Pulmonary artery endothelial cell (primary cell): ENCODE results near the gene APLP1. TPM values are rescaled to one million over a fixed set of nuclear protein-coding genes. Genes with fewer than 3 reads are reported as not detected.
"Not testable (repeated sequence)": the region's sequence is repeated elsewhere in the genome, so short reads cannot be mapped to it uniquely, and the experiment has no call there.

Experiments used
- DNase-seq: peaks from one replicate; pipeline ENCODE4 v3.0.0-alpha.2; 2011; ENCODE audit warnings: low read depth, low spot score
- total RNA-seq: library from RNA; depleted of rRNA; stranded (reverse); fragments of >200 nt; gene quantifications from 2 replicates; pipeline ENCODE4 v1.2.3, GENCODE V29; 2014

The APLP1 gene
- total RNA-seq, 1 donor from 2014 or later: 2.4 TPM

DNA sequence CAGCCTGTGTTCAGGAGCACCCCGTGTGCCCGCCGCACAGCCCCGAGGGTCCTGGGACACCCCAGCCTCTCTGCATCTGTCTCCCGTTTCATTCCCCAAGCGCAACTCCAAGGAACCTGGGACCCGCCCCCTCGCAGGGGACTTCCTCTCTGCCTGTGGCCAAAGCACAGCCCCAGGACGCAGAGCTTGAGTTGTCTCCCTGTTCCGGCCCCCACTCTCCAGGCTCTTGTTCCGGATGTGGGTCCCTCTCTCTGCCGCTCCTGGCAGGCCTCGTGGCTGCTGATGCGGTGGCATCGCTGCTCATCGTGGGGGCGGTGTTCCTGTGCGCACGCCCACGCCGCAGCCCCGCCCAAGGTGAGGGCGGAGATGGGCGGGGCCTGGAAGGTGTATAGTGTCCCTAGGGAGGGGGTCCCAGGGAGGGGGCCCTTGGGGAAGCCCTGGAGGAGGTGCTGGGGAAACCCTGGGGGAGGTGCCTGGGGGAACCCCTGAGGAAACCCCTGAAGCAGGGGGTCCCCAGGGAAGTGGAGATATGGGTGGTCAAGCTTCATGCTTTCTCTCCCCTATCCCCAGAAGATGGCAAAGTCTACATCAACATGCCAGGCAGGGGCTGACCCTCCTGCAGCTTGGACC lies 35.3 kb downstream of the APLP1 start:
- no peak for DNase-seq

DNA sequence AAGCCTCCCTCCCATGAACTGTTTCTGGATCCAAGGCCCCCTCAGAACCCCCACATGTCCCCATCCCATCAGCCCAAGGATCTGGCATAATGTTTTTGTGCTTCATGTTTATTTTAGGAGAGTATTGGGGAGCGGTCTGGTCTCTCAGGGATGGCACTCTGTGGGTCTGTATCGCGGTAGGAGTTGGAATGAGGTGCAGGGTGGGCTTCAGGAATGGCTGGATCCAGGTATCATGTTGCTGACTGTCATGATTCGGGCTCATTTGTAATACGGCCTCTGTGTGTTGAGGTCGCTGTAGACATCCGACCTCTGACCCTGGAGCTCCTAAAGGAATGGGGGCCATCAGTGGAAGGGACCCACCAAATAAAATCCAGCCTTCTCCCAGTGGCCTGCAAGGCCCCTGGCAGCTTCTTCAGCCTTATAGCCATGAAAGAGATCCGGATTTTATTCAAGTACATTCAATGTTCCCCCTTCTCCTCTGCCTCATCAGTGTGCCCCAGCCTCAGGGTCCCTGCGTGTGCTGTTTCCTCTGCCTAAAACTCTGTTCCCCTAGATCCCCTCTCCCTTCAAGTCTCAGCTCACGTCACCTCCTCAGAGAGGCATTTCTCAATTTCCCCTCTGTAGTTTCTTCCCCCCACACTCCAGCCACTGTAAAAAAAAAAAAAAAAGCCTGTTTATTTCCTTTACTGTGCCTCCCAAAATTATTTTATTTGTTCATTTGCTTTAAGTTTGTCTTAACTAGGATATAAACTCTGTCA lies 36.1 kb downstream of the APLP1 start:
- no peak for DNase-seq

DNA sequence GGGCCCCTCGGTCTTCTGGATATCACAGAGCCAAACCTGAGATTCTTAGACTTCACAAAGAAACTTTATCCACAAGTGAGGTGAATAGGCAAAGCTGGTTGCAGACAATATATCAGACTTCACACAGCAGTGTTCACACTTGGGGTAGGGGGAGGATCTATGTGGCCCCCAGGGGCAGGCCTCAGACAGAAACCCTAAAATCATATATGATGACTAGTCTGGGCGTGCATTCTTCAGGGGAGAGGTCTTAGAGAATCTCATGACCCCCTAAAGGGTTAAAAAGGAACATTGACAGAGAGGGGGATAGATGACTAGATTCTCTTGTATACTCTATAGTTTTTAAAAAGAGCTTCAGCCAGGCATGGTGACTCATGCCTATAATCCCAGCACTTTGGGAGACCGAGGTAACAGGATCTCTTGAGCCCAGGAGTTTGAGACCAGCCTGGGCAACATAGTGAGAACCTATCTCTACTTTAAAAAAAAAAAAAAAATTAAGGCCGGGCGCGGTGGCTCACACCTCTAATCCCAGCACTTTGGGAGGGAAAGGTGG lies 36.9 kb downstream of the APLP1 start:
- DNase-seq: no peak

DNA sequence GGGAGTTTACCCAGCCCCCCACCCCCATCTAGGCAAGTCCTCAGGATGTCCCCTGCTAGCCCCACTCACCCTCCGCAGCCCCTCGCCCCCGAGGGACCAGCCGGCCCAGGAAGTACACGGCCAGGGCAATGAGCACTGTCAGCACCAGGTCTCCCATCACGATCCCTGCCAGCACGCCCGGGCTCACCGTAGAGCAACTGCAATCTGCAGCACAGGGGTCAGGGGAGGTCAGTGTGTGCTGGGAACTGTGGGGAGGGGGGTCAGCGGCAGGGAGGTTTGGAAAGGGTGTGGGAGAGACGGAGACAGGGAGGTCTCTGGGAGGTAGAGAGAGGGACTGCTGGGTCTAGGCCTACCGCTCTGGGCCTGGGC lies 39.0 kb downstream of the APLP1 start:
- DNase-seq: no peak

DNA sequence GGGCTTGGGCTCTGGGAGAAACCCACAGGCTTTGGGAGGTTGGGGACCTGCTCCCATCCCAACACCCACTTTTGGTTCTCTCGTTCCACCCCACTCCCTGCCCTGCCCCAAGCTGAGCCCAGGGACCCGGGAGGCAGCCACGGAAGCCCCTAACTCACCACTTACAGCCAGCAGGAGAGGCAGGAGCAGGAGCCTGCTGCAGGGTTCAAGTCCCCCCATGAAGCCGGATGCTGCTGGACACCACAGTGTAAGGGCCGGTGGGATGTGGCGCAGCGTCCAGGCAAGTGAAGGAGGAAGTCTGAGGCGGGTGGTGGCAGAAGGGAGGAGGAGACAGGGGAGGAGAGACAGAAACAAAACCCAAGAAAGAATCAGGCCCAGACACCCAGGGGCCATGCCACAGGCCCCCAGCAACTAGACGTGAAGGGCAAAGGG lies 39.7 kb downstream of the APLP1 start, which contains the start of gene TYROBP:
TSS of gene TYROBP (minus strand) at position 286 of the 432 bp plus-strand sequence. CDS start at position 219, 67 bp downstream.
- no peak for DNase-seq

DNA sequence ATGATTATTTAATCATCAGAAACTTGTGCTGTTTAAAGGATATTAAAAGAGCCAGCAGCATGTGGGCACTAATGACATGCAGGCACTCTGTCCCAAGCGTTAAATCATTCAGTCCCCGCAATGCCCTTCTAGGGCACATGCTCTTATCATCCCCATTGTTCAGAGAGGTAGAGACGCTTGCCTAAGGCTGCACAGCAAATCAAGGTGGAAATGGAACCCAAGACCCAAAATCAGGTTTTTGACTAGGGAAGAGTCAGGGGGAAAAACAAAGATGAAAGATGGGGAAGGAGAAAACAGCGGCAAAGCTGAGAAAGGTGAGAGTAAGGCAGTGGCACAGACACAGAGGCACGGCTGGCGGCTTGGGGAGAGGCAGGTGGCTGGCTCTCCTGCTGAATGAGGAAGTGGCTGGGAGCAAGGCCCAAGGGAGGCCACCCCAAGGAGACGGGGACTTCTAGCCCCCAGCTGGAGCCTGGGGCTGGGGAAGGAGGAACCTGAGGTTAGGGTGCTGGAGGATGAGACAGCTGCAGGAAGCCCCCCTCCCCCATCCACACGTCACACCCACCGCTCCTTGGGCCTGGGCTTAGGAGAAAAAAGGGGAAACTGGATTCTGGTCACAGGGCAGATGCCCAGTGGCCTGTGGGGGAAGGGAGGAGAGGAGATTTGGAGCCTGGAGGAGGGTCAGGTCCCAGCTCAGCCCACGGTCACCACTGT lies 40.8 kb downstream of the APLP1 start:
- no peak for DNase-seq

DNA sequence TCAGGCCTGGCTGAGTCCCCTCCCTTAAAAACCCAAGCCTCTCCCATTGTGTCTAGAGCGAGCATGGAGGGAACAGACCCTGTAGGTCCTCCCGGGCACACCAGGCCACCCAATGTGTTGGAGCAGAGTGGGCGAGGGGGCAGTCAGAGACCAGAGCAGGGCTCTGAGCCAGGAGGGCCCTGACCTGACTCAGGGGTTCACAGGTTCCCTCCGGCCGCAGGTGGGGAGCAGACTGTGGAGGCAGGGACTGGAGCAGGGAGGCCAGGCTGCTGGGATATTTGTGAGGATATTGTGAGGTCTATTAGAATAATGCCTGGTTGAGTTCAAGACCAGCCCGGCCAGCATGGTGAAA lies 41.3 kb downstream of the APLP1 start:
- no peak for DNase-seq

DNA sequence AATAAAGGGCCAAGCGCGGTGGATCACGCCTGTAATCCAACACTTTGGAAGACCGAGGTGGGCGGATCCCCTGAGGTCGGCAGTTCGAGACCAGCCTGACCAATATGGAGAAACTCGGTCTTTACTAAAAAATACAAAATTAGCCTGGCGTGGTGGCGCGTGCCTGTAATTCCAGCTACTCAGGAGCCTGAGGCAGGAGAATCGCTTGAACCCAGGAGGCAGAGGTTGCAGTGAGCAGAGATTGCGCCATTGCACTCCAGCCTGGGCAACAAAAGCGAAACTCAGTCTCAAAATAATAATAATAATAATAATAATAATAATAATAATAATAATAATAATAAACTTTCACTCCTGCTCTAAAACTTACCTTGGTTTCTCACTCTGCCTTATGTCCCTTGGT lies 42.0 kb downstream of the APLP1 start:
- DNase-seq: not testable (repeated sequence)

DNA sequence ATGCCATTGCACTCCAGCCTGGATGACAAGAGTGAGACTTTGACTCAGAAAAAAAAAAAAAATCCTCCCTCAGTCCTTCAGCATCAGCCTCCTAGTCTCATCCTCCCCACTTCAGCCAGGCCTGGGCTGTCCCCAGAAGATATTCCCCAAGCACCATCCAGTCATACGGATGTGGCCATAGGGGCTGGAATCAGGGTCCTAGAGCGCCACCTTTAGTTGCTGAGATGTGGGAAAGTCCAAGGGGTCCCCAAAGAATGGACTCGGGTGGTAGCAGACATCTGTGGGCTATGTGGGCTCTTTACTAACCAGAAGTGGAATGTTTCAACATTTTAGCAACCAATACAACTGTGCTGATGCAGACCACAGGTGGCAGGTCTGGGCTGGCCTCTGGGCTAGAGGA lies 42.8 kb downstream of the APLP1 start:
- no peak for DNase-seq

DNA sequence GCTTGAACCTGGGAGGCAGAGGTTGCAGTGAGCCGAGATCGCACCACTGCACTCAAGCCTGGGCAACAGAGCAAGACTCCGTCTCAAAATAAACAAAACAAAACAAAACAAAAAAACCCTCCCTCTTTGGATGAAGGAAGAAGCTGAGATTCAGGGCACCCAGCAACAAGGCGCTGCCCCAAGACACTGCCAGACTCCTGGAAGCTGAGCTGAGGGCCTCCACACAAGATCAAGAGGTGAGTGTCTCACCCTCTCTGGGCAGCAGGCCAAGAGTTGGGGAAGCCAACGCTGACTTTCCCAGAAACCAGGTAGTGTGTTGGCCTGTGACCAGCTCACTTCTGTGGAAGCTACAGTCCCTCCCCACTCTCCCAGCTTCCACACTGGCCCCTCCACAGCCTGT lies 43.4 kb downstream of the APLP1 start:
- DNase-seq: no peak

DNA sequence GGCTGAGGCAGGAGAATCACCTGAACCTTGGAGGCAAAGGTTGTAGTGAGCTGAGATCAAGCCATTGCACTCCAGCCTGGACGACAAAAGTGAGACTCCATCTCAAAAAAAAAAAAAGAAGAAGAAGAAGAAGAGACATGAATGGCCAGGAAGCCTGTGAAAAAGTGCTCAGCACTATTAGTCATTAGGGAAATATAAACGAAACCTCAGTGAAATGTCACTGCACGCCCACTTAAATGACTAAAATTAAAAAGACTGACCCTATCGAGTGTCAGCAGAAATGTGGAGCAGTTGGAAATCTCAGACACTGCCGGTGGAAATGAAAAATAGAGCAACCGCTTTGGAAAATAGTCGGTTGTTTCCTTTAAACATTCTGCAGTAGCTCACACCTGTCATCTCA lies 45.2 kb downstream of the APLP1 start:
- DNase-seq: no peak

DNA sequence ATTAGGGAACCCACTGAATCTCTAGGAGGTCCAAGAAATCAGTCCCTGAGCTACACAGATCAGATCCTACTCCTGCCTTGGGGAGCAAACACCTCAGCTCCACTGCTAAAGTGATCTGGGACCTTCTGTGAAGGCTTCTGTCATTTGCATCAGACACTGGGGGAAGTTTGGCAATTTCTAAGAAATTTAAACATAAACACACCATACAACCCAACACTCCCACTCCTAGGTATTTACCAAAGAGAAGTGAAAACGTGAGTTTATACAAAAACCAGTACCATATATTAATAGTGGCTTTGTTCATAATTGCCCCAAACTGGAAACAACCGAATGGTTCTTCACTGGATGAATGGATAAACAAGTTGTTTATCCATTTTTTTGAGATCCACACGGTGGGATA lies 47.1 kb downstream of the APLP1 start:
- no peak for DNase-seq

DNA sequence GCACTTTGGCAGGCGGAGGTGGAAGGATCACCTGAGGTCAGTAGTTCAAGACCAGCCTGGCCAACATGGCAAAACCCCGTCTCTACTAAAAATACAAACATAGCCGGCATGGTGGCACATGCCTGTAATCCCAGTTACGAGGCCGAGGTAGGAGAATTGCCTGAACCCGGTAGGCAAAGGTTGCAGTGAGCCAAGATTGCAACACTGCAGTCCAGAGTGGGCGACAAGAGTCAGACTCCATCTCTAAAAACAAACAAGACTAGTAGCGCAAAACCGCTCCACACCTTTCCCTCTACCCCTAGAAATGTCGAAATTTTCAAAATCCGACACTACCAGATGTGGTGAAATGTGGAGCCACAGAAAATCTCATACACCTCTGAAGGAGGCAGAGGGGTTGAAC lies 50.9 kb downstream of the APLP1 start:
- DNase-seq: no peak

DNA sequence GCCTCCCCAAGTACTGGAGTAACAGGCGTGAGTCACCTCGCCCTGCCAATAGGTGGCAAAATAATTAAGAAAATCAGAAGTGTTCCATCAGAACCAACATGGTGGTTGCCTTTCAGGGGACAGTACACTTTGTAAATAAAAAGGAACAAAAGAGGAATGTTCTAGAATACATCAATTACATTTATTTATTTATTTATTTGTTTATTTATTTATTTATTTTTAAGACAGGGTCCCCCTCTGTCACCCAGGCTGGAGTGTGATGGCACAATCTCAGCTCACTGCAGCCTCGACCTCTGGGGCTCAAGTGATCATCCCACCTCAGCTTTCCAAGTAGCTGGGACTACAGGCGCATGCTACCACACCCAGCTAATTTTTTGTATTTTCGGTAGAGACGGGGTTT lies 52.6 kb downstream of the APLP1 start:
- DNase-seq: no peak

DNA sequence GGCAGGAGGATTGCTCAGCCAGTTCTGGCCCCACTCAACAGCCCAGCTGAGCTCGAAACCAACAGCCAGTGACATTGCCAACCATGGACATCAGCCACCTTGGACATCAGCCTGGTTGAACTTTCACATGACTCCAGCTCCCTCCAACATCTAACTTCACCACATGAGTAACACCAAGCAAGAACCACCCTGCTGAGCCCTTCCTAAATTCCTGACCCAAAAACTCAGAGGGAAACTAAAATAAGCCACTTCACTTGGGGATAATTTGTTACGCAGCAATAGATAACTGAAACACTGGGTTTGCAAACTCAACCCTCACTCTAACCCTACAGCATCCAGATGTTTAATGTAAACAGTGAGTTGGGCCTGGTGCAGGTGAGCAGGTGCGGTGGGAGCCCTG lies 57.1 kb downstream of the APLP1 start:
- DNase-seq: no peak

DNA sequence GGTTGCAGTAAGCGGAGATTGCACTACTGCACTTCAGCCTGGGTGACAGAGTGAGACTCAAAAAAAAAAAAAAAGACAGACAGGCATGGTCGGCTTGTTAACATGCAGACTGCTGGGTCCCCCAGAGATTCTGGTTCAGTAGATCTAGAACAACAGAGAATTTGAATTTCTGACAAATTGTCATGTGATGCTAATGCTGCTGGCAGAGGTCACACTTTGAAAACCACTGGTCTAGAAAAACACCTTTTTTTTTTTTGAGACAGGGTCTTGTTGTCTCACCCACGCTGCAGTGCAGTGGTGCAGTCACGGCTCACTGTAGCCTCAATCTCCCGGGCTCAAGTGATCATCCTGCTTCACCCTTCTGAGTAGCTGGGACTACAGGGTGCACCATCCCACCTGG lies 60.1 kb downstream of the APLP1 start:
- DNase-seq: no peak

Other genes with a start within 250 kb of the APLP1 start
- gene RBM42, start 239.5 kb upstream of the APLP1 start, total RNA-seq: 48.2 and 51.7 TPM in 2 replicates
- gene ETV2, start 226.8 kb upstream of the APLP1 start, total RNA-seq: 0.11 and 0.46 TPM in 2 replicates
- gene COX6B1, start 220.3 kb upstream of the APLP1 start, total RNA-seq: 181 and 348 TPM in 2 replicates
- not detected in 2 replicates for gene UPK1A, start 202.1 kb upstream of the APLP1 start, total RNA-seq
- gene ZBTB32, start 164.0 kb upstream of the APLP1 start, total RNA-seq: not detected in 2 replicates
- gene KMT2B, start 150.6 kb upstream of the APLP1 start, total RNA-seq: 4.4 and 5.4 TPM in 2 replicates
- gene IGFLR1, start 126.1 kb upstream of the APLP1 start, total RNA-seq: 1.2 and 1.8 TPM in 2 replicates
- gene U2AF1L4, start 123.2 kb upstream of the APLP1 start, total RNA-seq: 2.0 and 3.9 TPM in 2 replicates
- gene PSENEN, start 122.9 kb upstream of the APLP1 start, total RNA-seq: 16.3 and 17.7 TPM in 2 replicates
- 5.5 and 7.2 TPM in 2 replicates for gene LIN37, start 120.0 kb upstream of the APLP1 start, total RNA-seq
- 0.20 and 0.67 TPM in 2 replicates for gene HSPB6, start 111.5 kb upstream of the APLP1 start, total RNA-seq
- 3.3 and 3.8 TPM in 2 replicates for gene PROSER3, start 110.4 kb upstream of the APLP1 start, total RNA-seq
- gene ARHGAP33, start 93.0 kb upstream of the APLP1 start, total RNA-seq: 2.6 and 2.7 TPM in 2 replicates
- gene PRODH2, start 55.7 kb upstream of the APLP1 start, total RNA-seq: not detected in 2 replicates
- not detected in 2 replicates for gene NPHS1, start 16.1 kb upstream of the APLP1 start, total RNA-seq
- 0.04 TPM in 1 of 2 replicates, not detected in the other for gene KIRREL2, start 11.7 kb upstream of the APLP1 start, total RNA-seq
- gene NFKBID, start 32.0 kb downstream of the APLP1 start, total RNA-seq: 2.0 and 3.4 TPM in 2 replicates
- gene HCST, start 34.0 kb downstream of the APLP1 start, total RNA-seq: not detected in 2 replicates
- gene TYROBP, start 39.7 kb downstream of the APLP1 start, total RNA-seq: not detected in 2 replicates
- 2.6 and 3.0 TPM in 2 replicates for gene LRFN3, start 67.8 kb downstream of the APLP1 start, total RNA-seq
- gene SDHAF1, start 126.6 kb downstream of the APLP1 start, total RNA-seq: 7.4 and 11.3 TPM in 2 replicates
- under 0.01 and 0.07 TPM in 2 replicates for gene SYNE4, start 140.2 kb downstream of the APLP1 start, total RNA-seq
- 8.6 and 10.3 TPM in 2 replicates for gene ALKBH6, start 145.6 kb downstream of the APLP1 start, total RNA-seq
- 2.3 and 2.6 TPM in 2 replicates for gene CLIP3, start 164.3 kb downstream of the APLP1 start, total RNA-seq
- gene THAP8, start 185.7 kb downstream of the APLP1 start, total RNA-seq: 0.92 and 1.0 TPM in 2 replicates
- 4.5 and 7.5 TPM in 2 replicates for gene WDR62, start 186.3 kb downstream of the APLP1 start, total RNA-seq
- gene OVOL3, start 242.6 kb downstream of the APLP1 start, total RNA-seq: not detected in 2 replicates
- 109 and 122 TPM in 2 replicates for gene POLR2I, start 246.3 kb downstream of the APLP1 start, total RNA-seq
- gene TBCB, start 246.9 kb downstream of the APLP1 start, total RNA-seq: 196 and 223 TPM in 2 replicates